GM12865 (cell line): ENCODE results near the gene UBE2E3.

Experiments
- DNase-seq: peaks from one replicate; pipeline ENCODE4 v3.0.0; 2010; ENCODE audit warnings: low read depth
- H3K4me3 ChIP-seq: 2 replicates; pipeline ENCODE4 v1.5.1; 2011; ENCODE audit warnings: mild to moderate bottlenecking, low read depth, low read length, control low read depth
- TF ChIP-seq, protein P1 (sequence below): IDR thresholded peaks from 2 replicates; pipeline ENCODE4 v1.5.1; 2011; ENCODE audit warnings: low read length, control low read depth, low read depth, inconsistent platforms; ENCODE audit not compliant: insufficient read depth; ENCODE audit errors: missing control alignments

Gene UBE2E3

DNA sequence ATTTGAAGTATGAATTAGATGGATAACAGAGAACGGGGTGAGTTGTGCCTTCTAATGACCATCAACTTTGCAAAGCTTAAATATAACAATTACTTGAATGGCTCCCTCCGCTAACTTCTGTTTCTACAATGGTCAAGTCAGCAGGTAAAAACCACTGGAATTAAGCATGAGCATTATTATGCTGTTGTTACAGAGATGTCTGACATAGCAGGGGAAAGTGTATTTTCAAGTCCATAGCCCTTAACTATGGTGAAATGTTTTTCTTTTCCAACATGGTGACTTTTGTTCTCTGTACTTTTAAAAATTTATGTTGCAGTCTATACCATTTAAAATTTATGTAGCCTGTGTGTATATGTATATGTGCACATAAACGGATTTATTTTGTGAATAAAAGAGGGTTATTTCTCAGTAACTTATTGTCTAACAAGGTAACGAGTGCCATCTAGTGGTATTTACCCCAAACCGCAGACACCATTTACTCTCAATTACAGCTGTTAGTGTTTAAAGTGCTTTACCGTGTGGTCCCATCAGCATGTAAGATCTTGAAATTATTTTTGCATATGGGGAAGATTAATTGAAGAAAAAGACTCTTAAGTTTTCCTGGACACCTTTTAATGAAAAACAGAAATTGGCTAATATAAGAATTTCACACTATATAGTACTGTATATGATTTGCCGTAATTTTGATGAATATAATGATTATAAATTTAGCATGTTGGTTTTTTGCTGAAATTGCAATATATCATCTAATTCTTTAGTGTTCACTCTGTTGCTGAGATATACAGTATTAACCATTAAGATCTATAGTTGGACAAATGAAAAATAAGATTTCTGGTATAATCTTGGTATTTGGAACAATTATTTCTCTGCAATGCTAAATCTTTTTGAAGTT lies 78.2 kb downstream of the UBE2E3 start:
- peak; percentile 74 for DNase-seq
- no peak overlapping the region for H3K4me3 ChIP-seq
- TF ChIP-seq, protein P1, sequence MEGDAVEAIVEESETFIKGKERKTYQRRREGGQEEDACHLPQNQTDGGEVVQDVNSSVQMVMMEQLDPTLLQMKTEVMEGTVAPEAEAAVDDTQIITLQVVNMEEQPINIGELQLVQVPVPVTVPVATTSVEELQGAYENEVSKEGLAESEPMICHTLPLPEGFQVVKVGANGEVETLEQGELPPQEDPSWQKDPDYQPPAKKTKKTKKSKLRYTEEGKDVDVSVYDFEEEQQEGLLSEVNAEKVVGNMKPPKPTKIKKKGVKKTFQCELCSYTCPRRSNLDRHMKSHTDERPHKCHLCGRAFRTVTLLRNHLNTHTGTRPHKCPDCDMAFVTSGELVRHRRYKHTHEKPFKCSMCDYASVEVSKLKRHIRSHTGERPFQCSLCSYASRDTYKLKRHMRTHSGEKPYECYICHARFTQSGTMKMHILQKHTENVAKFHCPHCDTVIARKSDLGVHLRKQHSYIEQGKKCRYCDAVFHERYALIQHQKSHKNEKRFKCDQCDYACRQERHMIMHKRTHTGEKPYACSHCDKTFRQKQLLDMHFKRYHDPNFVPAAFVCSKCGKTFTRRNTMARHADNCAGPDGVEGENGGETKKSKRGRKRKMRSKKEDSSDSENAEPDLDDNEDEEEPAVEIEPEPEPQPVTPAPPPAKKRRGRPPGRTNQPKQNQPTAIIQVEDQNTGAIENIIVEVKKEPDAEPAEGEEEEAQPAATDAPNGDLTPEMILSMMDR = peak; percentile 65

DNA sequence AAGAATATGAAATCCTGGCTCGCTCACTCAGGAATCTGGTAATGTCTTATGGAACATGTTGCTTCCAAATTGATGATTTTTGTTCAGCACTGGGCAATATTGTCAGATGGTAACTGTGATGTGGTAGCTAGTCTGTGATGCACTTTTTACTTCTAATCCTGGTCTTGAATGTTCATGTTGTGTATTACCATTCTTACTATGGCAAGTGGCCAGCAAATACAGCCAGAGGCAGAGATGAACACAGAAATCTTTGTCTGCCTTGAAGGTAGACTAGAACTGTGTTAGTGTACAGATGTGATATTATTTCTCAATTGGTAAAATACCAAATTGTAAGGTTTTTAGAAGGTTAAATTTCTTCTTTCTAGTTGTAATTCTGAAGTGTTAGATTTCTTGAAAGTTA lies 83.3 kb downstream of the UBE2E3 start:
- TF ChIP-seq, protein P1 = no peak
- no peak overlapping the region for H3K4me3 ChIP-seq
- DNase-seq = no peak

GRCh38 chr2:181065458-181065857 lies 85.1 kb downstream of the UBE2E3 start:
- TF ChIP-seq, protein P1 = no peak
- no peak for DNase-seq
- H3K4me3 ChIP-seq = no peak overlapping the region

- no peak for DNase-seq
- TF ChIP-seq, protein P1 = no peak
- no peak overlapping the region for H3K4me3 ChIP-seq
Observed at GRCh38 chr2:181066333-181066732, 85.9 kb downstream of the UBE2E3 start.

DNA sequence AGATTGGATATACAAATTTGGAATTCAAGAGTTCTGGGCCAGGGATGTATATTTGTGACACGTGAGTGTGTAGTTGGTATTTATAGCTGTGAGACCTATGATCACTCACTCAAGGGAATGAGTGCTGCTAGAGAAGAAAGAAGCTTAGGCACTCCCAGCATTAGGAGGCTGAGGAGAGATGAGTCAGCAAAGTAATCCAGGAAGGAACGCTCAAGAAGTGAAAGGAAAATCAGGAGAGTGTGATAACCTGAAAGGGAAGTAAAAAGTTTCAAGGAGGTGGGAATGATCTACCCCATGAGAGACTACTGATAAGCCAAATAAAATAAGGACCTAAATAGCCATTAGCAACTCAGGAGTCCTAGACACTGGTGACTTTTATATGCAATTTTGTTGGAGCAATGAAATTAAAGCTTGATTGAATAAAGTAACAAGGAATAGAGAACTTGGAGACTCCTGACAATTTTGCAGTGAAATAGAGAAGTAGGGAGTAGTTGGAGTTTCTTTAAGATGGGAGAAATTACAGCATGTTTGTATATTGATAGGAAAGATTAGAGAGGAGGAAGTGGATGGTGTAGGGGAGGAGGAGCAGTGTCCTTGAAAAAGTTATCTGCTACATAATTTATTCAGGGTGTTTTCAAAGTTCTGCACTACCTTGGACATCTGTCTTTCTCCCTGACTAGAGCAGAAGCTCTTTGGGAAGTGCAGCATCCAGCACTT lies 89.9 kb downstream of the UBE2E3 start:
- H3K4me3 ChIP-seq = no peak overlapping the region
- DNase-seq = no peak

GRCh38 chr2:181070836-181071200 lies 90.4 kb downstream of the UBE2E3 start:
- no peak for DNase-seq
- TF ChIP-seq, protein P1 = no peak
- H3K4me3 ChIP-seq = no peak overlapping the region

More for the DNA sequence above, 89.9 kb downstream of the UBE2E3 start:
- TF ChIP-seq, protein P1 = no peak
